Thyroid gland (tissue), 4 donors: Measurements from ENCODE around the gene NGEF. TPM values are rescaled to one million over a fixed set of nuclear protein-coding genes. Genes with fewer than 3 reads are reported as not detected.

ENCODE experiments used
- DNase-seq, 2 donors: peaks; one replicate each; pipeline ENCODE4 v3.0.0-alpha.2; 2019
- H3K27ac ChIP-seq, 3 donors: fragments of 200-600 bp; sonication (generic); 1 replicate in 2 of 3; 2 replicates in 1 of 3; pipeline ENCODE4 v1.5.1; 2016 to 2019; ENCODE audit warnings: mild to moderate bottlenecking in 1 of 3, moderate library complexity in 1 of 3
- H3K27me3 ChIP-seq: fragments of 200-600 bp; sonication (generic); one replicate; pipeline ENCODE4 v1.5.1; 2019
- H3K36me3 ChIP-seq, 2 donors: fragments of 200-600 bp; sonication (generic); one replicate each; pipeline ENCODE4 v1.5.1; 2016 to 2019
- H3K4me1 ChIP-seq, 2 donors: fragments of 200-600 bp; sonication (generic); one replicate each; pipeline ENCODE4 v1.5.1; 2017 to 2019
- H3K4me3 ChIP-seq, 3 donors: fragments of 200-600 bp; sonication (generic); replicated peaks in 1 of 3; 1 replicate in 2 of 3; 2 replicates in 1 of 3; pipeline ENCODE4 v1.5.1; 2016; ENCODE audit warnings: mild to moderate bottlenecking in 1 of 3
- H3K9me3 ChIP-seq: fragments of 200-600 bp; sonication (generic); one replicate; pipeline ENCODE4 v1.5.1; 2017
- CTCF ChIP-seq, 6 experiments: fragments of 200-600 bp in 3 of 6; fragments of 450-650 bp in 3 of 6; sonication (generic) in 3 of 6; IDR thresholded peaks; one replicate each; pipeline ENCODE4 v1.5.1; 2016 to 2019; ENCODE audit warnings: antibody characterized with exemption in 6 of 6, mild to moderate bottlenecking in 2 of 6, inconsistent platforms in 1 of 6, moderate library complexity in 1 of 6
- POLR2A ChIP-seq, 2 donors: fragments of 450-650 bp; IDR thresholded peaks; one replicate each; pipeline ENCODE4 v1.6.1; 2017; ENCODE audit warnings: antibody characterized with exemption in 2 of 2, mild to moderate bottlenecking in 2 of 2, moderate library complexity in 1 of 2
- WGBS, 2 donors: methylation state at CpG; one replicate each; pipeline ENCODE4 v1.1.5; 2017; 5-methylcytosine and 5-hydroxymethylcytosine counted together
- intact Hi-C: fragments of 100-400 bp; cut with DNase I; formaldehyde crosslinking; loops from one replicate; pipeline ENCODE4 v1.15.1; 2023
- small RNA-seq: library from RNA; depleted of rRNA; stranded (forward); fragments of <200 nt; gene quantifications from one replicate; pipeline ENCODE3, GENCODE V24; 2016
- total RNA-seq, 4 donors: library from RNA; depleted of rRNA; stranded (reverse); fragments of >200 nt; gene quantifications; one replicate each; pipeline ENCODE4 v1.2.3, GENCODE V29; 2016

The NGEF gene
- total RNA-seq, 4 donors from 2014 or later, result 0.11 to 2.1 TPM; not detected in 2

DNA sequence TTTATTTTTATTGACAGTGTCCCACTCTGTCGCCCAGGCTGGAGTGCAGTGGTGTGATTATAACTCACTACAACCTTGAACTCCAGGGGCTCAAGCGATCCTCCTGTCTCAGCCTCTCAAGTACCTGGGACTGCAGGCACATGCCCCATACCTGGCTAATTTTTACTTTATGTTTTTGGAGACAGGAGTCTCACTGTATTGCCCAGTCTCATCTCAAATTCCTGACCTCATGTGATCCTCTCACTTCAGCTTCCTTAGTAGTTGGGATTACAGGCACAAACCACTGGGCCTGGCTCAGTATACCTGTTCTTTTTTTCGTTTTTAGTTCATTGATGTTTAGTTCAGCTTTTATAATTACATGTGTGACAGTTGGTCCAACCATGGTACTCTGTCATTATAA, 183.1 kb downstream of the NGEF start:
- no peak for DNase-seq
- 95 to 98% methylated on average over 3 of the region's 3 CpGs for WGBS, 2 donors
- Histone ChIP-seq H3K36me3 (peaks cover 41 to 47% of the 10 kb centered on the region in 2 donors), H3K27ac (no peak overlapping the region), H3K27me3 (no peaks in the 10 kb centered on the region), H3K4me3 (no peak overlapping the region), H3K4me1 (peaks cover 0 to 9% of the 10 kb centered on the region in 2 donors), H3K9me3 (no peaks in the 10 kb centered on the region)
- TF ChIP-seq POLR2A (IDR thresholded peaks at IDR 0.05) (no peak), CTCF (IDR thresholded peaks at IDR 0.05) (no peak)
- intact Hi-C loops, result no loop called here

Small RNA genes within 50 kb of the gene (small RNA-seq; reads per million reads assigned to genes)
- gene RF00019, result not detected

Other genes with a start within 250 kb of the NGEF start
- 1 to 10 TPM in 2 of 4 donors, under 1 TPM in 2; 0.81 to 5.5 (median 2.6) TPM for gene KCNJ13, start 236.7 kb downstream of the NGEF start, total RNA-seq
- 1 to 10 TPM in 1 of 4 donors, under 1 TPM in 2, not detected in 1; 0.45 to 1.9 (median 0.79) TPM for gene SNORC, start 143.0 kb downstream of the NGEF start, total RNA-seq
- gene NEU2, start 19.4 kb upstream of the NGEF start, total RNA-seq, result not detected
- 10 to 100 TPM in 2 of 4 donors, 1 to 10 TPM in 2; 7.1 to 13.4 (median 10.5) TPM for gene INPP5D, start 47.1 kb upstream of the NGEF start, total RNA-seq
- 100 to 1,000 TPM in 1 of 4 donors, 10 to 100 TPM in 3; 52.7 to 112 (median 78.9) TPM for gene ATG16L1, start 238.4 kb upstream of the NGEF start, total RNA-seq